Stimulated activated CD4-positive, alpha-beta T cell treated with anti-CD3 and anti-CD28 coated beads, Interleukin-4, amount 100 ng/mL, for 1 hour (primary cell): ENCODE data around the gene PCBD1.

Experiments used
- DNase-seq: peaks from one replicate; pipeline ENCODE4 v3.0.0-alpha.2; 2020

PCBD1 gene

GRCh38 chr10:70917226-70917625 is 28.9 kb upstream of the PCBD1 start:
- DNase-seq: no peak

GRCh38 chr10:70916241-70916640 is 27.9 kb upstream of the PCBD1 start:
- no peak for DNase-seq

- no peak for DNase-seq
Observed at GRCh38 chr10:70915806-70916205, 27.4 kb upstream of the PCBD1 start.

GRCh38 chr10:70915206-70915605 is 26.8 kb upstream of the PCBD1 start:
- no peak for DNase-seq

GRCh38 chr10:70914316-70914864 is 26.0 kb upstream of the PCBD1 start:
- no peak for DNase-seq

GRCh38 chr10:70913893-70914240 is 25.5 kb upstream of the PCBD1 start:
- DNase-seq: no peak

- no peak for DNase-seq
Observed at GRCh38 chr10:70913191-70913892, 25.0 kb upstream of the PCBD1 start.

- no peak for DNase-seq
Observed at GRCh38 chr10:70912556-70912955, 24.2 kb upstream of the PCBD1 start.

- no peak for DNase-seq
Observed at GRCh38 chr10:70911386-70911785, 23.0 kb upstream of the PCBD1 start.

- DNase-seq: no peak
Observed at GRCh38 chr10:70910486-70911341, 22.3 kb upstream of the PCBD1 start.

- DNase-seq: no peak
Observed at GRCh38 chr10:70909326-70909935, 21.1 kb upstream of the PCBD1 start.

- DNase-seq: no peak
Observed at GRCh38 chr10:70908406-70909296, 20.3 kb upstream of the PCBD1 start.

GRCh38 chr10:70907637-70908405 is 19.5 kb upstream of the PCBD1 start:
- no peak for DNase-seq

- DNase-seq: no peak
Observed at GRCh38 chr10:70906953-70907636, 18.7 kb upstream of the PCBD1 start.

- DNase-seq: no peak
Observed at GRCh38 chr10:70906031-70906783, 17.8 kb upstream of the PCBD1 start.

- no peak for DNase-seq
Observed at GRCh38 chr10:70905071-70906021, 17.0 kb upstream of the PCBD1 start.

- DNase-seq: peak; percentile 20
Observed at GRCh38 chr10:70903262-70903921, 15.0 kb upstream of the PCBD1 start.

GRCh38 chr10:70902661-70903261 is 14.4 kb upstream of the PCBD1 start:
- no peak for DNase-seq
